K562 (cell line): Measurements from ENCODE around the gene CTSL. TPM values are rescaled to one million over a fixed set of nuclear protein-coding genes. Genes with fewer than 3 reads are reported as not detected.

ENCODE experiments used
- ATF1 ChIP-seq, 2 experiments: fragments of 450-650 bp in 1 of 2; IDR thresholded peaks; 2 replicates each; pipeline ENCODE4 v1.6.1; 2016; ENCODE audit warnings: missing compliant biosample characterization in 1 of 2, missing genetic modification characterization in 1 of 2
- ATF7 ChIP-seq: fragments of 450-650 bp; IDR thresholded peaks from 2 replicates; pipeline ENCODE4 v1.7.1; 2014; ENCODE audit warnings: mild to moderate bottlenecking, moderate library complexity
- GTF2F1 ChIP-seq: IDR thresholded peaks from 2 replicates; pipeline ENCODE4 v1.6.1; 2011; ENCODE audit warnings: low read depth, low read length, improper control_type of control experiment
- HDGF ChIP-seq: fragments of 450-650 bp; IDR thresholded peaks from 2 replicates; pipeline ENCODE4 v1.6.1; 2016
- KLF1 ChIP-seq: fragments of 450-650 bp; IDR thresholded peaks from 2 replicates; pipeline ENCODE4 v1.6.1; 2016; ENCODE audit warnings: missing genetic modification characterization, missing compliant biosample characterization
- MEF2A ChIP-seq: IDR thresholded peaks from 2 replicates; pipeline ENCODE4 v1.6.1; 2011; ENCODE audit warnings: low read depth, mild to moderate bottlenecking, low read length, moderate library complexity; ENCODE audit not compliant: control insufficient read depth
- MIER1 ChIP-seq: fragments of 450-650 bp; IDR thresholded peaks from 2 replicates; pipeline ENCODE4 v1.6.1; 2016; ENCODE audit warnings: antibody characterized with exemption, mild to moderate bottlenecking, low read depth
- NCOA6 ChIP-seq: fragments of 450-650 bp; IDR thresholded peaks from 2 replicates; pipeline ENCODE4 v1.6.1; 2017; ENCODE audit warnings: mild to moderate bottlenecking
- OTX1 ChIP-seq: fragments of 450-650 bp; formaldehyde crosslinking; IDR thresholded peaks from 2 replicates; pipeline ENCODE4 v1.4.0; 2022; ENCODE audit warnings: mild to moderate bottlenecking
- PHF21A ChIP-seq: fragments of 450-650 bp; IDR thresholded peaks from 2 replicates; pipeline ENCODE4 v1.6.1; 2017; ENCODE audit warnings: low read depth, borderline replicate concordance
- POLR2H ChIP-seq: IDR thresholded peaks from 2 replicates; pipeline ENCODE4 v1.6.1; 2016; ENCODE audit warnings: missing genetic modification characterization, low read depth, mild to moderate bottlenecking, control low read depth, missing compliant biosample characterization, moderate library complexity
- RCOR1 ChIP-seq, 2 experiments: IDR thresholded peaks; 2 replicates each; pipeline ENCODE4 v1.6.1; 2012; ENCODE audit warnings: low read depth in 2 of 2, low read length in 2 of 2, borderline replicate concordance in 1 of 2, improper control_type of control experiment in 1 of 2
- RFX5 ChIP-seq: IDR thresholded peaks from 2 replicates; pipeline ENCODE4 v1.6.1; 2011; ENCODE audit warnings: low read depth, mild to moderate bottlenecking, improper control_type of control experiment, low read length
- SMAD4 ChIP-seq: fragments of 250-450 bp; sonication (Bioruptor Pico); conservative IDR thresholded peaks from 2 replicates; pipeline ENCODE4 v1.8.0; 2021; ENCODE audit warnings: inconsistent platforms, mild to moderate bottlenecking, moderate library complexity
- TAF1 ChIP-seq: IDR thresholded peaks from 2 replicates; pipeline ENCODE4 v1.6.1; 2011; ENCODE audit warnings: mild to moderate bottlenecking, low read length, moderate library complexity; ENCODE audit not compliant: insufficient read depth, control insufficient read depth, severe bottlenecking; ENCODE audit errors: extremely low read depth
- U2AF1 ChIP-seq: fragments of 200-400 bp; formaldehyde crosslinking; optimal IDR thresholded peaks from 2 replicates; pipeline ENCODE3; 2017; ENCODE audit warnings: mild to moderate bottlenecking, low read depth, low read length, moderate library complexity
- XRCC3 ChIP-seq: fragments of 450-650 bp; IDR thresholded peaks from 2 replicates; pipeline ENCODE4 v1.6.1; 2017; ENCODE audit warnings: mild to moderate bottlenecking, moderate library complexity
- ZBTB17 ChIP-seq: fragments of 450-650 bp; formaldehyde crosslinking; IDR thresholded peaks from 2 replicates; pipeline ENCODE4 v1.4.0; 2020; ENCODE audit warnings: mild to moderate bottlenecking
- ZNF175 ChIP-seq: fragments of 200-800 bp; sonication (Bioruptor generic); IDR thresholded peaks from 2 replicates; pipeline ENCODE4 v1.6.1; 2016; ENCODE audit warnings: low read depth, mild to moderate bottlenecking, missing genetic modification characterization, missing compliant biosample characterization
- ZNF551 ChIP-seq: fragments of 250-450 bp; sonication (Bioruptor Pico); IDR thresholded peaks from 2 replicates; pipeline ENCODE4 v1.5.0; 2021; ENCODE audit warnings: mild to moderate bottlenecking, moderate library complexity
- ZNF75A ChIP-seq: fragments of 450-650 bp; formaldehyde crosslinking; IDR thresholded peaks from 2 replicates; pipeline ENCODE4 v1.4.0; 2020; ENCODE audit warnings: mild to moderate bottlenecking
- ZNF764 ChIP-seq: fragments of 250-450 bp; sonication (Bioruptor Pico); IDR thresholded peaks from 2 replicates; pipeline ENCODE4 v1.4.0; 2020; ENCODE audit warnings: low read depth, mild to moderate bottlenecking, moderate library complexity
- polyA plus RNA-seq, 8 experiments: library from polyadenylated mRNA; depleted of rRNA in 4 of 8; stranded (reverse) in 5 of 8; unstranded in 3 of 8; fragments of >200 nt; fragmentation: Nextera tagmentation in 2 of 8; fragmentation: Illumina TruSeq in 1 of 8; extraction: Ambion mirVana in 2 of 8; extraction: Trizol in 1 of 8; gene quantifications; 2 replicates each; pipeline versions ENCODE4 v1.2.1 to v1.2.3, GENCODE V29; 2011 to 2014; ENCODE audit warnings: inconsistent platforms in 1 of 8, missing spikeins in 1 of 8
- total RNA-seq, 7 experiments: library from RNA; depleted of rRNA in 6 of 7; stranded (reverse); fragments of >200 nt in 6 of 7; fragmentation: Illumina TruSeq in 2 of 7; extraction: Trizol in 2 of 7; gene quantifications; 2 replicates each; pipeline versions ENCODE4 v1.2.1 to v1.2.3, GENCODE V29; 2011 to 2021; ENCODE audit warnings: low replicate concordance in 1 of 7
- TF ChIP-seq, protein P1 (sequence below): fragments of 250-450 bp; sonication (Bioruptor Pico); IDR thresholded peaks from 2 replicates; pipeline ENCODE4 v1.4.0; 2020
- TF ChIP-seq, protein P2 (sequence below), 2 experiments: fragments of 200-800 bp in 1 of 2; sonication (Bioruptor generic) in 1 of 2; sonication (generic) in 1 of 2; formaldehyde crosslinking in 1 of 2; IDR thresholded peaks in 1 of 2; conservative IDR thresholded peaks in 1 of 2; 2 replicates each; pipeline versions ENCODE4 v1.5.0 to v1.6.1; 2016 to 2020; ENCODE audit warnings: missing compliant biosample characterization in 1 of 2, missing genetic modification characterization in 1 of 2, missing genetic modification reagents in 1 of 2

CTSL gene
- total and polyA plus RNA-seq, 9 of the 15 experiments (the other 6 are each of a cell fraction or from before 2014, with no cell fraction given), result 55.9 to 165 (median 93.7) TPM

DNA sequence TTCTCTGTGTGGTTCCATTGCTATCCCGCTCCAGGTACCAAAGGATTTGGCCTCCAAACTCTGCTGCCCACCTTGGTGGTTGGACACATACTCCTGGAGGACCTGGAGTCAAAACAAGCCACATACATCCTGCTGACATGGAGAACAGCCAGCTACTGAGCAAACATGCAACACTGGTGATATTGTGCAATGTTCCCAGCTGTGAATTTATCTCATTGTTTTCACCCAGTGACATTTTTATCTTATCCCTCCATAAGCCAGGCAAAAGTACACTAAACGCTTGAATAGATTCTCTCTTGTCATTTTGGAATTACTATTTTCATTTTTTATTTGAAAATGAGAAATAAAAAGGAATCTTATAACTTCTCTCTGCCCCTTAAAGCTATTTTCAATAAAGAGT is 11.1 kb upstream of the CTSL start (continued):
- TF ChIP-seq MIER1 (no peak), XRCC3 (no peak), ZNF75A (no peak), ZNF551 (no peak), OTX1 (no peak), ATF7 (peak; percentile 54; the same call in 1 of the 2 replicates), KLF1 (tag) (no peak), RCOR1 (IDR thresholded peaks at IDR 0.05; ENCODE audit: borderline replicate concordance in 1 of 2, low read depth in 2 of 2, low read length in 2 of 2) (peak in 1 of 2 experiments; percentile 69; a peak in 2 of 4 replicates), U2AF1 (no peak), MEF2A (no peak), NCOA6 (no peak), SMAD4 (CRISPR knock-in tag) (peak; percentile 72; the same call in 1 of the 2 replicates), PHF21A (no peak), TAF1 (no peak), RFX5 (no peak), ZNF764 (CRISPR knock-in tag) (no peak), HDGF (no peak), POLR2H (no peak), ZNF175 (CRISPR knock-in tag) (no peak; the same call in 1 of the 2 replicates), ATF1 (CRISPR knock-in tag; IDR thresholded peaks at IDR 0.05) (no peak), ATF1 (tag; IDR thresholded peaks at IDR 0.05) (peak; percentile 43; the same call in 1 of the 2 replicates), ZBTB17 (no peak), GTF2F1 (no peak)
- TF ChIP-seq, protein P1, sequence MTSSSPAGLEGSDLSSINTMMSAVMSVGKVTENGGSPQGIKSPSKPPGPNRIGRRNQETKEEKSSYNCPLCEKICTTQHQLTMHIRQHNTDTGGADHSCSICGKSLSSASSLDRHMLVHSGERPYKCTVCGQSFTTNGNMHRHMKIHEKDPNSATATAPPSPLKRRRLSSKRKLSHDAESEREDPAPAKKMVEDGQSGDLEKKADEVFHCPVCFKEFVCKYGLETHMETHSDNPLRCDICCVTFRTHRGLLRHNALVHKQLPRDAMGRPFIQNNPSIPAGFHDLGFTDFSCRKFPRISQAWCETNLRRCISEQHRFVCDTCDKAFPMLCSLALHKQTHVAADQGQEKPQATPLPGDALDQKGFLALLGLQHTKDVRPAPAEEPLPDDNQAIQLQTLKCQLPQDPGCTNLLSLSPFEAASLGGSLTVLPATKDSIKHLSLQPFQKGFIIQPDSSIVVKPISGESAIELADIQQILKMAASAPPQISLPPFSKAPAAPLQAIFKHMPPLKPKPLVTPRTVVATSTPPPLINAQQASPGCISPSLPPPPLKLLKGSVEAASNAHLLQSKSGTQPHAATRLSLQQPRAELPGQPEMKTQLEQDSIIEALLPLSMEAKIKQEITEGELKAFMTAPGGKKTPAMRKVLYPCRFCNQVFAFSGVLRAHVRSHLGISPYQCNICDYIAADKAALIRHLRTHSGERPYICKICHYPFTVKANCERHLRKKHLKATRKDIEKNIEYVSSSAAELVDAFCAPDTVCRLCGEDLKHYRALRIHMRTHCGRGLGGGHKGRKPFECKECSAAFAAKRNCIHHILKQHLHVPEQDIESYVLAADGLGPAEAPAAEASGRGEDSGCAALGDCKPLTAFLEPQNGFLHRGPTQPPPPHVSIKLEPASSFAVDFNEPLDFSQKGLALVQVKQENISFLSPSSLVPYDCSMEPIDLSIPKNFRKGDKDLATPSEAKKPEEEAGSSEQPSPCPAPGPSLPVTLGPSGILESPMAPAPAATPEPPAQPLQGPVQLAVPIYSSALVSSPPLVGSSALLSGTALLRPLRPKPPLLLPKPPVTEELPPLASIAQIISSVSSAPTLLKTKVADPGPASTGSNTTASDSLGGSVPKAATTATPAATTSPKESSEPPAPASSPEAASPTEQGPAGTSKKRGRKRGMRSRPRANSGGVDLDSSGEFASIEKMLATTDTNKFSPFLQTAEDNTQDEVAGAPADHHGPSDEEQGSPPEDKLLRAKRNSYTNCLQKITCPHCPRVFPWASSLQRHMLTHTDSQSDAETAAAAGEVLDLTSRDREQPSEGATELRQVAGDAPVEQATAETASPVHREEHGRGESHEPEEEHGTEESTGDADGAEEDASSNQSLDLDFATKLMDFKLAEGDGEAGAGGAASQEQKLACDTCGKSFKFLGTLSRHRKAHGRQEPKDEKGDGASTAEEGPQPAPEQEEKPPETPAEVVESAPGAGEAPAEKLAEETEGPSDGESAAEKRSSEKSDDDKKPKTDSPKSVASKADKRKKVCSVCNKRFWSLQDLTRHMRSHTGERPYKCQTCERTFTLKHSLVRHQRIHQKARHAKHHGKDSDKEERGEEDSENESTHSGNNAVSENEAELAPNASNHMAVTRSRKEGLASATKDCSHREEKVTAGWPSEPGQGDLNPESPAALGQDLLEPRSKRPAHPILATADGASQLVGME (CRISPR knock-in tag), result no peak
- TF ChIP-seq, protein P2, sequence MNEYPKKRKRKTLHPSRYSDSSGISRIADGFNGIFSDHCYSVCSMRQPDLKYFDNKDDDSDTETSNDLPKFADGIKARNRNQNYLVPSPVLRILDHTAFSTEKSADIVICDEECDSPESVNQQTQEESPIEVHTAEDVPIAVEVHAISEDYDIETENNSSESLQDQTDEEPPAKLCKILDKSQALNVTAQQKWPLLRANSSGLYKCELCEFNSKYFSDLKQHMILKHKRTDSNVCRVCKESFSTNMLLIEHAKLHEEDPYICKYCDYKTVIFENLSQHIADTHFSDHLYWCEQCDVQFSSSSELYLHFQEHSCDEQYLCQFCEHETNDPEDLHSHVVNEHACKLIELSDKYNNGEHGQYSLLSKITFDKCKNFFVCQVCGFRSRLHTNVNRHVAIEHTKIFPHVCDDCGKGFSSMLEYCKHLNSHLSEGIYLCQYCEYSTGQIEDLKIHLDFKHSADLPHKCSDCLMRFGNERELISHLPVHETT (CRISPR knock-in tag; conservative IDR thresholded peaks at IDR 0.05 in 1 of 2, IDR thresholded peaks at IDR 0.05 in 1 of 2), result peak in 1 of 2 experiments; percentile 74; a peak in 2 of 4 replicates
